SK-N-SH (cell line): ENCODE measurements around the gene MAN1A2. TPM values are rescaled to one million over a fixed set of nuclear protein-coding genes. Genes with fewer than 3 reads are reported as not detected.

ENCODE experiments used
- CTCF ChIA-PET: fragments of 300-600, 350-600 bp; formaldehyde crosslinking; extraction: SDS; loops from one replicate; lab custom pipeline; 2021; lab: Yijun Ruan, JAX
- POLR2A ChIA-PET: fragments of 350-600 bp; sonication (Branson Sonifier 250); formaldehyde crosslinking; extraction: SDS; loops from one replicate; lab custom pipeline; 2020; ENCODE audit warnings: antibody characterized with exemption, inconsistent platforms; lab: Yijun Ruan, JAX
- DNase-seq: peaks from one replicate; pipeline ENCODE4 v3.0.0; 2012
- H2AFZ ChIP-seq: fragments of 200-600 bp; sonication (generic); 2 replicates; pipeline ENCODE4 v1.8.1; 2016; ENCODE audit warnings: antibody characterized with exemption, mild to moderate bottlenecking, low read depth
- H3F3A ChIP-seq: fragments of 200-600 bp; sonication (generic); replicated peaks from 2 replicates; pipeline ENCODE3; 2016; ENCODE audit warnings: antibody characterized with exemption, mild to moderate bottlenecking; ENCODE audit not compliant: insufficient read depth
- H3K27ac ChIP-seq, 2 experiments: fragments of 200-500 bp in 1 of 2; fragments of 200-600 bp in 1 of 2; sonication (Bioruptor generic) in 1 of 2; sonication (generic), shearing (Covaris generic) in 1 of 2; 2 replicates each; pipeline versions ENCODE4 v1.5.1 to v1.6.1; 2014 to 2016; ENCODE audit warnings: low read depth in 2 of 2, inconsistent platforms in 1 of 2, low read length in 1 of 2, mild to moderate bottlenecking in 1 of 2, mixed read lengths in 1 of 2
- H3K27me3 ChIP-seq: fragments of 200-600 bp; sonication (generic), shearing (Covaris generic); 2 replicates; pipeline ENCODE4 v1.6.1; 2016; ENCODE audit warnings: mixed run types; ENCODE audit not compliant: insufficient read depth
- H3K36me3 ChIP-seq, 2 experiments: fragments of 200-500 bp in 1 of 2; fragments of 200-600 bp in 1 of 2; sonication (Bioruptor generic) in 1 of 2; sonication (generic) in 1 of 2; replicated peaks in 1 of 2; 2 replicates each; pipeline versions ENCODE3 to v1.5.1; 2014 to 2016; ENCODE audit warnings: low read length in 1 of 2, mild to moderate bottlenecking in 1 of 2; ENCODE audit not compliant: insufficient read depth in 2 of 2, control insufficient read depth in 1 of 2
- H3K4me1 ChIP-seq, 2 experiments: fragments of 200-500 bp in 1 of 2; fragments of 200-600 bp in 1 of 2; sonication (Bioruptor generic) in 1 of 2; sonication (generic), shearing (Covaris generic) in 1 of 2; 2 replicates each; pipeline versions ENCODE4 v1.5.1 to v1.6.1; 2014 to 2016; ENCODE audit warnings: low read depth in 1 of 2, low read length in 1 of 2, mixed run types in 1 of 2; ENCODE audit not compliant: insufficient read depth in 2 of 2, control insufficient read depth in 1 of 2
- H3K4me2 ChIP-seq: fragments of 200-600 bp; sonication (generic), shearing (Covaris generic); 2 replicates; pipeline ENCODE4 v1.6.1; 2017; ENCODE audit warnings: mixed run types
- H3K4me3 ChIP-seq, 2 experiments: fragments of 200-500 bp in 1 of 2; fragments of 200-600 bp in 1 of 2; sonication (Bioruptor generic) in 1 of 2; sonication (generic), shearing (Covaris generic) in 1 of 2; 2 replicates each; pipeline versions ENCODE4 v1.5.1 to v1.8.1; 2014 to 2016; ENCODE audit warnings: low read depth in 2 of 2, inconsistent platforms in 1 of 2, low read length in 1 of 2, mild to moderate bottlenecking in 1 of 2, mixed read lengths in 1 of 2, moderate library complexity in 1 of 2
- H3K79me2 ChIP-seq: fragments of 200-600 bp; sonication (generic); 2 replicates; pipeline ENCODE4 v1.8.1; 2017; ENCODE audit warnings: mild to moderate bottlenecking; ENCODE audit not compliant: insufficient read depth
- H3K9ac ChIP-seq: fragments of 200-600 bp; sonication (generic); 2 replicates; pipeline ENCODE4 v1.6.1; 2017; ENCODE audit warnings: mixed run types
- H3K9me2 ChIP-seq: fragments of 200-600 bp; sonication (generic); 2 replicates; pipeline ENCODE4 v1.6.1; 2017; ENCODE audit warnings: mixed run types
- H3K9me3 ChIP-seq: fragments of 200-600 bp; sonication (generic); 2 replicates; pipeline ENCODE4 v1.6.1; 2017; ENCODE audit warnings: mixed run types, mild to moderate bottlenecking, moderate library complexity
- H4K20me1 ChIP-seq: fragments of 200-600 bp; sonication (generic); 2 replicates; pipeline ENCODE4 v1.6.1; 2017; ENCODE audit warnings: mild to moderate bottlenecking, mixed run types; ENCODE audit not compliant: insufficient read depth
- CHD2 ChIP-seq: fragments of 150-350 bp; IDR thresholded peaks from 2 replicates; pipeline ENCODE4 v1.6.1; 2018; ENCODE audit warnings: low read length; ENCODE audit not compliant: partially characterized antibody
- EZH2phosphoT487 ChIP-seq: fragments of 200-600 bp; sonication (generic); IDR thresholded peaks from 2 replicates; pipeline ENCODE4 v1.6.1; 2017; ENCODE audit warnings: low read depth, mixed run types, mild to moderate bottlenecking, antibody characterized with exemption, moderate library complexity, borderline replicate concordance
- FOXJ3 ChIP-seq: sonication (generic); formaldehyde crosslinking; IDR thresholded peaks from 2 replicates; pipeline ENCODE4 v1.5.1; 2020; ENCODE audit warnings: mild to moderate bottlenecking, missing genetic modification reagents
- FOXM1 ChIP-seq: IDR thresholded peaks from 2 replicates; pipeline ENCODE4 v1.4.0; 2012; ENCODE audit warnings: low read depth, mild to moderate bottlenecking
- MXI1 ChIP-seq: IDR thresholded peaks from 2 replicates; pipeline ENCODE4 v1.6.1; 2012; ENCODE audit warnings: mild to moderate bottlenecking, low read depth, low read length, improper control_type of control experiment
- NFIC ChIP-seq: IDR thresholded peaks from 2 replicates; pipeline ENCODE4 v1.4.0; 2012; ENCODE audit warnings: borderline replicate concordance
- RCOR1 ChIP-seq: fragments of 150-350 bp; IDR thresholded peaks from 2 replicates; pipeline ENCODE4 v1.6.1; 2017; ENCODE audit warnings: antibody characterized with exemption, low read length
- RFX5 ChIP-seq: IDR thresholded peaks from 2 replicates; pipeline ENCODE4 v1.6.1; 2012; ENCODE audit warnings: mild to moderate bottlenecking, improper control_type of control experiment, low read length
- SIN3A ChIP-seq: IDR thresholded peaks from 2 replicates; pipeline ENCODE4 v1.6.1; 2012; ENCODE audit warnings: low read depth, mild to moderate bottlenecking, low read length, moderate library complexity, borderline replicate concordance
- TAF1 ChIP-seq: IDR thresholded peaks from 2 replicates; pipeline ENCODE4 v1.6.1; 2012; ENCODE audit warnings: low read depth, mild to moderate bottlenecking, low read length, moderate library complexity, borderline replicate concordance
- TCF12 ChIP-seq: IDR thresholded peaks from 2 replicates; pipeline ENCODE4 v1.4.0; 2012
- TEAD4 ChIP-seq: IDR thresholded peaks from 2 replicates; pipeline ENCODE4 v1.4.0; 2012; ENCODE audit warnings: mild to moderate bottlenecking, borderline replicate concordance; ENCODE audit not compliant: insufficient read depth
- WGBS: methylation state at CpG from one replicate; pipeline ENCODE4 v1.1.6; 2017; ENCODE audit warnings: low lambda C conversion rate; 5-methylcytosine and 5-hydroxymethylcytosine counted together
- polyA plus RNA-seq, 3 experiments: library from polyadenylated mRNA; depleted of rRNA; stranded (reverse); fragments of >200 nt; gene quantifications; 2 replicates each; pipeline ENCODE4 v1.2.3, GENCODE V29; 2012
- TF ChIP-seq, protein P1 (sequence below): fragments of 150-350 bp; IDR thresholded peaks from 2 replicates; pipeline ENCODE4 v1.6.1; 2017; ENCODE audit warnings: antibody characterized with exemption, low read length, low read depth, borderline replicate concordance
- TF ChIP-seq, protein P2 (sequence below): IDR thresholded peaks from 2 replicates; pipeline ENCODE4 v1.4.0; 2012; ENCODE audit warnings: low read depth
- TF ChIP-seq, protein P3 (sequence below): fragments of 200-600 bp; sonication (generic); IDR thresholded peaks from 2 replicates; pipeline ENCODE4 v1.6.1; 2017; ENCODE audit warnings: antibody characterized with exemption, mild to moderate bottlenecking, moderate library complexity
- TF ChIP-seq, protein P4 (sequence below): IDR thresholded peaks from 2 replicates; pipeline ENCODE4; 2012
- TF ChIP-seq, protein P5 (sequence below): IDR thresholded peaks from 2 replicates; pipeline ENCODE4 v1.6.1; 2012; ENCODE audit warnings: mild to moderate bottlenecking, low read depth, low read length, moderate library complexity

MAN1A2 gene
- polyA plus RNA-seq, 1 of the 3 experiments (the other 2 are of a cell fraction): 6.0 TPM

DNA sequence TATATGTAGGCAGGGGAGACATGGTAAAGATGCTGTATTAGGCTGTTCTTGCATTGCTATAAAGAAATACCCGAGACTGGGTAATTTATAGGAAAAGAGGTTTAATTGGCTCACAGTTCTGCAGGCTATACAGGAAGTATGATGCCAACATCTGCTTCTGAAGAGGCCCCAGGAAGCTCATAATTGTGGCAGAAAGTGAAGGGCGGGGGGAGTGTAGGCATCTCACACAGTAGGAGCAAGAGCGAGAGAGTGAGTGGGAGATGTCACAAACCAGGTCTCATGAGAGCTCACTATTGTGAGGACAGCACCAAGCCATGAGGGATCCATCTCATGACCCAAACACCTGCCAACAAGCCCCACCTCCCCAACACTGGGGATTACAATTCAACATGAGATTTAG, 21.1 kb downstream of the MAN1A2 start:
- Histone ChIP-seq H3K79me2 (peaks cover 77% of the 10 kb centered on the region), H3K9ac (no peak overlapping the region), H3K4me1 (peaks cover 0 to 4% of the 10 kb centered on the region in 2 experiments; a peak in 2 of 4 replicates), H3F3A (no peaks in the 10 kb centered on the region), H3K4me3 (no peak overlapping the region), H3K36me3 (peaks cover 0 to 4% of the 10 kb centered on the region in 2 experiments), H3K4me2 (no peak overlapping the region), H3K27ac (no peak overlapping the region), H4K20me1 (peaks cover 32% of the 10 kb centered on the region), H3K9me2 (no peaks in the 10 kb centered on the region), H3K27me3 (no peaks in the 10 kb centered on the region), H3K9me3 (peaks cover 9% of the 10 kb centered on the region), H2AFZ (no peak overlapping the region)
- no peak for DNase-seq
- POLR2A ChIA-PET: no interaction called here
- TF ChIP-seq, protein P1, sequence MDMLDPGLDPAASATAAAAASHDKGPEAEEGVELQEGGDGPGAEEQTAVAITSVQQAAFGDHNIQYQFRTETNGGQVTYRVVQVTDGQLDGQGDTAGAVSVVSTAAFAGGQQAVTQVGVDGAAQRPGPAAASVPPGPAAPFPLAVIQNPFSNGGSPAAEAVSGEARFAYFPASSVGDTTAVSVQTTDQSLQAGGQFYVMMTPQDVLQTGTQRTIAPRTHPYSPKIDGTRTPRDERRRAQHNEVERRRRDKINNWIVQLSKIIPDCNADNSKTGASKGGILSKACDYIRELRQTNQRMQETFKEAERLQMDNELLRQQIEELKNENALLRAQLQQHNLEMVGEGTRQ: no peak
- TF ChIP-seq TAF1: no peak
- TF ChIP-seq, protein P2, sequence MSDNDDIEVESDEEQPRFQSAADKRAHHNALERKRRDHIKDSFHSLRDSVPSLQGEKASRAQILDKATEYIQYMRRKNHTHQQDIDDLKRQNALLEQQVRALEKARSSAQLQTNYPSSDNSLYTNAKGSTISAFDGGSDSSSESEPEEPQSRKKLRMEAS: no peak
- no peak for TF ChIP-seq TCF12
- no peak for TF ChIP-seq RFX5
- TF ChIP-seq, protein P3, sequence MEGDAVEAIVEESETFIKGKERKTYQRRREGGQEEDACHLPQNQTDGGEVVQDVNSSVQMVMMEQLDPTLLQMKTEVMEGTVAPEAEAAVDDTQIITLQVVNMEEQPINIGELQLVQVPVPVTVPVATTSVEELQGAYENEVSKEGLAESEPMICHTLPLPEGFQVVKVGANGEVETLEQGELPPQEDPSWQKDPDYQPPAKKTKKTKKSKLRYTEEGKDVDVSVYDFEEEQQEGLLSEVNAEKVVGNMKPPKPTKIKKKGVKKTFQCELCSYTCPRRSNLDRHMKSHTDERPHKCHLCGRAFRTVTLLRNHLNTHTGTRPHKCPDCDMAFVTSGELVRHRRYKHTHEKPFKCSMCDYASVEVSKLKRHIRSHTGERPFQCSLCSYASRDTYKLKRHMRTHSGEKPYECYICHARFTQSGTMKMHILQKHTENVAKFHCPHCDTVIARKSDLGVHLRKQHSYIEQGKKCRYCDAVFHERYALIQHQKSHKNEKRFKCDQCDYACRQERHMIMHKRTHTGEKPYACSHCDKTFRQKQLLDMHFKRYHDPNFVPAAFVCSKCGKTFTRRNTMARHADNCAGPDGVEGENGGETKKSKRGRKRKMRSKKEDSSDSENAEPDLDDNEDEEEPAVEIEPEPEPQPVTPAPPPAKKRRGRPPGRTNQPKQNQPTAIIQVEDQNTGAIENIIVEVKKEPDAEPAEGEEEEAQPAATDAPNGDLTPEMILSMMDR: no peak
- TF ChIP-seq, protein P4, sequence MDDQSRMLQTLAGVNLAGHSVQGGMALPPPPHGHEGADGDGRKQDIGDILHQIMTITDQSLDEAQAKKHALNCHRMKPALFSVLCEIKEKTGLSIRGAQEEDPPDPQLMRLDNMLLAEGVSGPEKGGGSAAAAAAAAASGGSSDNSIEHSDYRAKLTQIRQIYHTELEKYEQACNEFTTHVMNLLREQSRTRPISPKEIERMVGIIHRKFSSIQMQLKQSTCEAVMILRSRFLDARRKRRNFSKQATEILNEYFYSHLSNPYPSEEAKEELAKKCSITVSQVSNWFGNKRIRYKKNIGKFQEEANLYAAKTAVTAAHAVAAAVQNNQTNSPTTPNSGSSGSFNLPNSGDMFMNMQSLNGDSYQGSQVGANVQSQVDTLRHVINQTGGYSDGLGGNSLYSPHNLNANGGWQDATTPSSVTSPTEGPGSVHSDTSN: no peak
- no peak for TF ChIP-seq RCOR1
- no peak for TF ChIP-seq NFIC
- TF ChIP-seq FOXJ3 (CRISPR knock-in tag): no peak
- no peak for TF ChIP-seq SIN3A
- TF ChIP-seq CHD2: no peak
- TF ChIP-seq MXI1: no peak
- TF ChIP-seq TEAD4: no peak
- no peak for TF ChIP-seq FOXM1
- no peak for TF ChIP-seq EZH2phosphoT487
- TF ChIP-seq, protein P5, sequence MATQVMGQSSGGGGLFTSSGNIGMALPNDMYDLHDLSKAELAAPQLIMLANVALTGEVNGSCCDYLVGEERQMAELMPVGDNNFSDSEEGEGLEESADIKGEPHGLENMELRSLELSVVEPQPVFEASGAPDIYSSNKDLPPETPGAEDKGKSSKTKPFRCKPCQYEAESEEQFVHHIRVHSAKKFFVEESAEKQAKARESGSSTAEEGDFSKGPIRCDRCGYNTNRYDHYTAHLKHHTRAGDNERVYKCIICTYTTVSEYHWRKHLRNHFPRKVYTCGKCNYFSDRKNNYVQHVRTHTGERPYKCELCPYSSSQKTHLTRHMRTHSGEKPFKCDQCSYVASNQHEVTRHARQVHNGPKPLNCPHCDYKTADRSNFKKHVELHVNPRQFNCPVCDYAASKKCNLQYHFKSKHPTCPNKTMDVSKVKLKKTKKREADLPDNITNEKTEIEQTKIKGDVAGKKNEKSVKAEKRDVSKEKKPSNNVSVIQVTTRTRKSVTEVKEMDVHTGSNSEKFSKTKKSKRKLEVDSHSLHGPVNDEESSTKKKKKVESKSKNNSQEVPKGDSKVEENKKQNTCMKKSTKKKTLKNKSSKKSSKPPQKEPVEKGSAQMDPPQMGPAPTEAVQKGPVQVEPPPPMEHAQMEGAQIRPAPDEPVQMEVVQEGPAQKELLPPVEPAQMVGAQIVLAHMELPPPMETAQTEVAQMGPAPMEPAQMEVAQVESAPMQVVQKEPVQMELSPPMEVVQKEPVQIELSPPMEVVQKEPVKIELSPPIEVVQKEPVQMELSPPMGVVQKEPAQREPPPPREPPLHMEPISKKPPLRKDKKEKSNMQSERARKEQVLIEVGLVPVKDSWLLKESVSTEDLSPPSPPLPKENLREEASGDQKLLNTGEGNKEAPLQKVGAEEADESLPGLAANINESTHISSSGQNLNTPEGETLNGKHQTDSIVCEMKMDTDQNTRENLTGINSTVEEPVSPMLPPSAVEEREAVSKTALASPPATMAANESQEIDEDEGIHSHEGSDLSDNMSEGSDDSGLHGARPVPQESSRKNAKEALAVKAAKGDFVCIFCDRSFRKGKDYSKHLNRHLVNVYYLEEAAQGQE: no peak
- 98% methylated on average over 3 of the region's 3 CpGs for WGBS
- CTCF ChIA-PET: interaction anchor here (1.0 kb wide), 2 partner anchors 266 to 320 kb away, joined by 3 read pairs; no protein-coding TSS in a partner anchor
